SK-N-SH treated with all-trans-retinoic acid at 6 μM for 48 hours (cell line): ENCODE data around the gene PTGES.
A peak's percentile ranks its signal among the peaks of the same experiment; 100 is the strongest.

Source experiments
- ATAC-seq: fragments of 200-7000 bp; cut with Tn5 transposase; 3 replicates; pipeline ENCODE4 v1.9.1; 2020; ENCODE audit warnings: mild to moderate bottlenecking, moderate library complexity
- ARNTL ChIP-seq: fragments of 450-650 bp; formaldehyde crosslinking; IDR thresholded peaks from 2 replicates; pipeline ENCODE4 v1.5.0; 2020; ENCODE audit warnings: low read depth, mild to moderate bottlenecking, moderate library complexity, borderline replicate concordance
- CSDC2 ChIP-seq: fragments of 250-450 bp; sonication (Bioruptor Pico); IDR thresholded peaks from 2 replicates; pipeline ENCODE4 v1.5.0; 2020; ENCODE audit warnings: mild to moderate bottlenecking, moderate library complexity
- CSRNP3 ChIP-seq: fragments of 250-450 bp; sonication (Bioruptor Pico); IDR thresholded peaks from 2 replicates; pipeline ENCODE4 v1.5.1; 2021; ENCODE audit warnings: mild to moderate bottlenecking, moderate library complexity
- ESRRG ChIP-seq: fragments of 250-450 bp; sonication (Bioruptor Pico); IDR thresholded peaks from 2 replicates; pipeline ENCODE4 v1.6.1; 2021; ENCODE audit warnings: mild to moderate bottlenecking
- PATZ1 ChIP-seq: fragments of 250-450 bp; sonication (Bioruptor Pico); IDR thresholded peaks from 2 replicates; pipeline ENCODE4 v1.8.0; 2020; ENCODE audit warnings: mild to moderate bottlenecking, moderate library complexity, borderline replicate concordance
- SNAI2 ChIP-seq: fragments of 250-450 bp; sonication (Bioruptor Pico); IDR thresholded peaks from 2 replicates; pipeline ENCODE4 v1.5.0; 2020; ENCODE audit warnings: mild to moderate bottlenecking, moderate library complexity
- TCF4 ChIP-seq: fragments of 250-450 bp; sonication (Bioruptor Pico); IDR thresholded peaks from 2 replicates; pipeline ENCODE4 v1.8.0; 2021; ENCODE audit warnings: mild to moderate bottlenecking, moderate library complexity, borderline replicate concordance
- TOX ChIP-seq: fragments of 250-450 bp; sonication (Bioruptor Pico); IDR thresholded peaks from 2 replicates; pipeline ENCODE4 v1.8.0; 2021; ENCODE audit warnings: mild to moderate bottlenecking, moderate library complexity, borderline replicate concordance
- ZC3H10 ChIP-seq: fragments of 250-450 bp; sonication (Bioruptor Pico); IDR thresholded peaks from 2 replicates; pipeline ENCODE4 v1.5.1; 2021; ENCODE audit warnings: mild to moderate bottlenecking, moderate library complexity
- ZFP3 ChIP-seq: fragments of 250-450 bp; sonication (Bioruptor Pico); IDR thresholded peaks from 2 replicates; pipeline ENCODE4 v1.5.0; 2020; ENCODE audit warnings: mild to moderate bottlenecking, moderate library complexity
- ZFP30 ChIP-seq: fragments of 450-650 bp; formaldehyde crosslinking; IDR thresholded peaks from 2 replicates; pipeline ENCODE4 v1.5.0; 2022; ENCODE audit warnings: mild to moderate bottlenecking, moderate library complexity
- ZNF565 ChIP-seq: fragments of 450-650 bp; formaldehyde crosslinking; conservative IDR thresholded peaks from 2 replicates; pipeline ENCODE4 v1.5.0; 2020; ENCODE audit warnings: low read depth, mild to moderate bottlenecking, moderate library complexity
- ZNF70 ChIP-seq: fragments of 450-650 bp; formaldehyde crosslinking; IDR thresholded peaks from 2 replicates; pipeline ENCODE4 v1.5.0; 2020; ENCODE audit warnings: mild to moderate bottlenecking, moderate library complexity
- ZNF8 ChIP-seq: fragments of 450-650 bp; formaldehyde crosslinking; IDR thresholded peaks from 2 replicates; pipeline ENCODE4 v1.5.0; 2020; ENCODE audit warnings: mild to moderate bottlenecking, moderate library complexity
- TF ChIP-seq, protein P1 (sequence below): fragments of 250-450 bp; sonication (Bioruptor Pico); IDR thresholded peaks from 2 replicates; pipeline ENCODE4 v1.5.1; 2020; ENCODE audit warnings: low read depth, mild to moderate bottlenecking, moderate library complexity
- TF ChIP-seq, protein P2 (sequence below): fragments of 250-450 bp; sonication (Bioruptor Pico); IDR thresholded peaks from 2 replicates; pipeline ENCODE4 v1.8.0; 2021; ENCODE audit warnings: low read depth, mild to moderate bottlenecking, moderate library complexity, borderline replicate concordance

The PTGES gene

DNA sequence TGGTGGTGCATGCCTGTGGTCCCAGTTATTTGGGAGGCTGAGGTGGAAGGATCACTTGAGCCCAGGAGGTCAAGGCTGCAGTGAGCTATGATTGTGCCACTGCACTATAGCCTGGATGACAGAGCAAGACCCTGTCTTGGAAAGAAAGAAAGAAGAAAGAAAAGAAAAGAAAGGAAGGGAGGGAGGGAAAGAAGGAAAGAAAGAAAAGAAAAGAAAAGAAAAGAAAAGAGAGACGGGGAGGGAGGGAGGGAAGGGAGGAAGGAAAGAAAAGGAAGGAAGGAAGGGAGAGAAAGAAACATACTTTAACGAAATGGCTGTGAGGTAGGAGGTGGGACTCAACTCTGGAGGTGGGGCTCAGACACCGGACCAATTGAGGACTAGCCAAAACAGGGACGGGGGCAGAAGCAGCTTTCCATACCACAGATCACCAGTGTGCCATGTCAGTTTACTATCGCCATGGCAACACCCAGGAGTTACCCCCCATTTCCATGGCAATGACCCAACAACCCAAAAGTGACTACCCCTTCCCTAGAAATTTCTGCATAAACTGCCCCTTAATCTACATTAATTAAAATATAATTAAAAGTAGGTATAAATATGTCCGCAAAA, 21.3 kb downstream of the PTGES start:
- no peak for ATAC-seq
- TF ChIP-seq ESRRG (CRISPR knock-in tag) (no peak), ZNF565 (CRISPR knock-in tag) (no peak), ZFP30 (CRISPR knock-in tag) (no peak), CSDC2 (CRISPR knock-in tag) (no peak), TCF4 (CRISPR knock-in tag) (no peak), ARNTL (no peak), TOX (CRISPR knock-in tag) (no peak), ZC3H10 (CRISPR knock-in tag) (no peak), CSRNP3 (CRISPR knock-in tag) (no peak)
- TF ChIP-seq, protein P1, sequence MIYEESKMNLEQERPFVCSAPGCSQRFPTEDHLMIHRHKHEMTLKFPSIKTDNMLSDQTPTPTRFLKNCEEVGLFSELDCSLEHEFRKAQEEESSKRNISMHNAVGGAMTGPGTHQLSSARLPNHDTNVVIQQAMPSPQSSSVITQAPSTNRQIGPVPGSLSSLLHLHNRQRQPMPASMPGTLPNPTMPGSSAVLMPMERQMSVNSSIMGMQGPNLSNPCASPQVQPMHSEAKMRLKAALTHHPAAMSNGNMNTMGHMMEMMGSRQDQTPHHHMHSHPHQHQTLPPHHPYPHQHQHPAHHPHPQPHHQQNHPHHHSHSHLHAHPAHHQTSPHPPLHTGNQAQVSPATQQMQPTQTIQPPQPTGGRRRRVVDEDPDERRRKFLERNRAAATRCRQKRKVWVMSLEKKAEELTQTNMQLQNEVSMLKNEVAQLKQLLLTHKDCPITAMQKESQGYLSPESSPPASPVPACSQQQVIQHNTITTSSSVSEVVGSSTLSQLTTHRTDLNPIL (CRISPR knock-in tag) = no peak
- TF ChIP-seq, protein P2, sequence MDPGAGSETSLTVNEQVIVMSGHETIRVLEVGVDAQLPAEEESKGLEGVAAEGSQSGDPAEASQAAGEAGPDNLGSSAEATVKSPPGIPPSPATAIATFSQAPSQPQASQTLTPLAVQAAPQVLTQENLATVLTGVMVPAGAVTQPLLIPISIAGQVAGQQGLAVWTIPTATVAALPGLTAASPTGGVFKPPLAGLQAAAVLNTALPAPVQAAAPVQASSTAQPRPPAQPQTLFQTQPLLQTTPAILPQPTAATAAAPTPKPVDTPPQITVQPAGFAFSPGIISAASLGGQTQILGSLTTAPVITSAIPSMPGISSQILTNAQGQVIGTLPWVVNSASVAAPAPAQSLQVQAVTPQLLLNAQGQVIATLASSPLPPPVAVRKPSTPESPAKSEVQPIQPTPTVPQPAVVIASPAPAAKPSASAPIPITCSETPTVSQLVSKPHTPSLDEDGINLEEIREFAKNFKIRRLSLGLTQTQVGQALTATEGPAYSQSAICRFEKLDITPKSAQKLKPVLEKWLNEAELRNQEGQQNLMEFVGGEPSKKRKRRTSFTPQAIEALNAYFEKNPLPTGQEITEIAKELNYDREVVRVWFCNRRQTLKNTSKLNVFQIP = no peak

DNA sequence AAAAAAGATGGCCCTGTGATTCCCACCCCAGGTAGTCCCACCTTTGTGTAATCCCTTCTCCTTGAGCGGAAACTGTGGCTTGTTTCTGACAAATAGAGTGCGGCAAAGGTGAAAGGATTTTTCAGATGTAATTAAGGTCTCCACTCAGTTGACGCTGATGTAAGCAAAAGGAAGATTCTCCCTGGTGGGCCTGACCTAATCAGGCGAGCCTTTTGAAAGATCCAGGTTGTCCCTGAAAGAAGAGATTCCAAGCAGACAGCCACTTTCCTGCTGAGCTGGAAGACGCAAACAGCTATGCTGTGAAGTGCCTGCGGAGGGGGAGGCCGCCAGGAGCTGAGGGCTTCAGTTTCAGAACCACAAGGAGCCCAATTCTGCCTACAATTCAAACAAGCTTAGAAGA, 24.1 kb downstream of the PTGES start:
- no peak for ATAC-seq
- TF ChIP-seq, protein P2 = no peak
- TF ChIP-seq CSRNP3 (CRISPR knock-in tag) = no peak

GRCh38 chr9:129726322-129727160, 26.3 kb downstream of the PTGES start:
- ATAC-seq = peak; percentile 95

More at GRCh38 chr9:129726322-129727160, 26.3 kb downstream of the PTGES start:
- no peak for TF ChIP-seq SNAI2 (CRISPR knock-in tag)
- TF ChIP-seq ZNF8 = no peak
- TF ChIP-seq TCF4 (CRISPR knock-in tag) = 0 out of 2 replicates have a peak, but pooled peaks have one; percentile 22
- no peak for TF ChIP-seq CSRNP3 (CRISPR knock-in tag)
- no peak for TF ChIP-seq ZNF70 (CRISPR knock-in tag)
- TF ChIP-seq ZFP30 (CRISPR knock-in tag) = no peak
- TF ChIP-seq ZFP3 (CRISPR knock-in tag) = no peak
- TF ChIP-seq PATZ1 (CRISPR knock-in tag) = no peak
- TF ChIP-seq, all 23 proteins: peak for 1
